ENCODE measurements around the gene MYRFL.
"Not testable (repeated sequence)": the region's sequence is repeated elsewhere in the genome, so short reads cannot be mapped to it uniquely, and the experiment has no call there.

MYRFL gene

DNA sequence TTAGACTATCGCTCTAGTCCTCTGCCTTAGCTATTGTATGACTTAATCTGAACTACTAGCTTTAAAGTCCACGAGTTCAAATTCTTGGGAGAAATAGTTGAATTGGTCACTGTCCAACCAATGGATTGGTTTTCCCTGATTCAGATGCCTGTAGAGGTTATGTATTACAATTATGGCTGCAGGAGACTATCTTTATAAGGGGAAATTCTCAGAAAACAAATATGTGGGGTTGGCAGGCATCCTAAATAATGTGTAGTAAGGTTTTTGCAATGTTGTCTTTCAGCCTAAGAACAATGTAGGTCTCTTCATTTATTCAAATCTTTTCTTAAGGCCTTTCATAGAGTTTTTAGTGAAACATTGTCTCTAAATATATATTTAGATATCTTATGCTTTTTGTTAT, 26.9 kb downstream of the MYRFL start:
- H3K27me3 ChIP-seq (ENCODE audit: control insufficient read depth, insufficient read depth, low read length), result no peaks in the 10 kb centered on the region
- no peak overlapping the region for H3K4me3 ChIP-seq (ENCODE audit: low read length)
- H3K27ac ChIP-seq (ENCODE audit: low read depth, low read length), result no peak overlapping the region
- H3K4me1 ChIP-seq (ENCODE audit: control insufficient read depth, insufficient read depth, low read length), result no peaks in the 10 kb centered on the region
- H3K9ac ChIP-seq (ENCODE audit: low read length), result no peak overlapping the region
- H3K36me3 ChIP-seq (ENCODE audit: control insufficient read depth, insufficient read depth, low read length), result no peaks in the 10 kb centered on the region

GRCh38 chr12:69853176-69853961, 28.3 kb downstream of the MYRFL start:
- H3K4me1 ChIP-seq (ENCODE audit: control insufficient read depth, insufficient read depth, low read length); H3K9ac ChIP-seq (ENCODE audit: low read length); H3K27ac ChIP-seq (ENCODE audit: low read depth, low read length); H3K36me3 ChIP-seq (ENCODE audit: control insufficient read depth, insufficient read depth, low read length); H3K4me3 ChIP-seq (ENCODE audit: low read length); H3K27me3 ChIP-seq (ENCODE audit: control insufficient read depth, insufficient read depth, low read length): not testable (repeated sequence)

DNA sequence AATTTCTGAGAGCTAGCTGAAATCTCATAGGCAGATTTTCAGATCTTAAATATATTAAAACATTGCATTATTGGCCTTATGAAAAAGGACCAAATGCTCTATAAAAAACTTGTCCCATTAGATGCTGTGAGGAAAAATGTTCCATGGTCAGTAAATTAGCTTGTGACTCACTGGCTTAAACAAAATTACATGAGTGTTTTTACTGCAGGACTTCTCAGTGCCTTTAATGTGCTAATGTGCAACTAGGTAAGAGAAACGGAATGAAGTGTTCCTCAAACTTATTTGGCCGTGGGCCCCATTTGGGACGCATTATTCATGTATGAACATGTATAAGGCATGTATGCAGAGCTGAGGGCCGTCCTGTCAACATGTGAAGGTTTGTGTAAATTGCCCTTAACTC, 41.7 kb downstream of the MYRFL start:
- H3K36me3 ChIP-seq (ENCODE audit: control insufficient read depth, insufficient read depth, low read length), result no peaks in the 10 kb centered on the region
- H3K27ac ChIP-seq (ENCODE audit: low read depth, low read length), result no peak overlapping the region
- H3K27me3 ChIP-seq (ENCODE audit: control insufficient read depth, insufficient read depth, low read length), result no peaks in the 10 kb centered on the region
- H3K4me1 ChIP-seq (ENCODE audit: control insufficient read depth, insufficient read depth, low read length), result no peaks in the 10 kb centered on the region
- H3K9ac ChIP-seq (ENCODE audit: low read length), result no peak overlapping the region
- H3K4me3 ChIP-seq (ENCODE audit: low read length), result no peak overlapping the region

- no peaks in the 10 kb centered on the region for H3K4me1 ChIP-seq (ENCODE audit: control insufficient read depth, insufficient read depth, low read length)
- H3K27ac ChIP-seq (ENCODE audit: low read depth, low read length), result no peak overlapping the region
- H3K27me3 ChIP-seq (ENCODE audit: control insufficient read depth, insufficient read depth, low read length), result no peaks in the 10 kb centered on the region
- H3K9ac ChIP-seq (ENCODE audit: low read length), result no peak overlapping the region
- H3K36me3 ChIP-seq (ENCODE audit: control insufficient read depth, insufficient read depth, low read length), result no peaks in the 10 kb centered on the region
- no peak overlapping the region for H3K4me3 ChIP-seq (ENCODE audit: low read length)
These were observed 43.7 kb downstream of the MYRFL start for GRCh38 chr12:69868695-69869094.

- no peaks in the 10 kb centered on the region for H3K36me3 ChIP-seq (ENCODE audit: control insufficient read depth, insufficient read depth, low read length)
- H3K4me3 ChIP-seq (ENCODE audit: low read length), result no peak overlapping the region
- H3K9ac ChIP-seq (ENCODE audit: low read length), result no peak overlapping the region
- H3K27ac ChIP-seq (ENCODE audit: low read depth, low read length), result no peak overlapping the region
- H3K27me3 ChIP-seq (ENCODE audit: control insufficient read depth, insufficient read depth, low read length), result no peaks in the 10 kb centered on the region
- no peaks in the 10 kb centered on the region for H3K4me1 ChIP-seq (ENCODE audit: control insufficient read depth, insufficient read depth, low read length)
These were observed 47.8 kb downstream of the MYRFL start for GRCh38 chr12:69872804-69873203.

GRCh38 chr12:69873429-69873828, 48.4 kb downstream of the MYRFL start:
- H3K9ac ChIP-seq (ENCODE audit: low read length), result no peak overlapping the region
- no peaks in the 10 kb centered on the region for H3K36me3 ChIP-seq (ENCODE audit: control insufficient read depth, insufficient read depth, low read length)
- no peaks in the 10 kb centered on the region for H3K4me1 ChIP-seq (ENCODE audit: control insufficient read depth, insufficient read depth, low read length)
- no peak overlapping the region for H3K4me3 ChIP-seq (ENCODE audit: low read length)
- no peak overlapping the region for H3K27ac ChIP-seq (ENCODE audit: low read depth, low read length)
- H3K27me3 ChIP-seq (ENCODE audit: control insufficient read depth, insufficient read depth, low read length), result no peaks in the 10 kb centered on the region

DNA sequence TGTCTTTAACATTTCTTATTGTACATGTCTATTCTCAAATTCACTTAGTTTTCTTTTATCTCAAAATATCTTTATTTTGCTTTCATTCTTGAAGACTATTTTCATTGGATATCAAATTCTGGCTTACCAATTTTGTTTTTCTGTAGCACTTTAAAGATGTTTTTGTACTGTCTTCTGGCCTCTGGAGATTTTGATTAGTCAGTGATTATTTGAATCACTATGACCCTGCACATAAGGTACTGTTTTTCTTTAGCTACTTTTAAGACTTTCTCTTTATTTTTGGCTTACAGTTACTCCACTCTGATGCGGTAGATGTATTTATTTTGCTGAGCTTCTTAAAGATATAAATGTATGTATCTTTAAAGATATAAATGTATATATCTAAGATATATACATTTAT, 49.6 kb downstream of the MYRFL start:
- no peaks in the 10 kb centered on the region for H3K4me1 ChIP-seq (ENCODE audit: control insufficient read depth, insufficient read depth, low read length)
- H3K9ac ChIP-seq (ENCODE audit: low read length), result no peak overlapping the region
- H3K27ac ChIP-seq (ENCODE audit: low read depth, low read length), result no peak overlapping the region
- no peaks in the 10 kb centered on the region for H3K36me3 ChIP-seq (ENCODE audit: control insufficient read depth, insufficient read depth, low read length)
- no peak overlapping the region for H3K4me3 ChIP-seq (ENCODE audit: low read length)
- no peaks in the 10 kb centered on the region for H3K27me3 ChIP-seq (ENCODE audit: control insufficient read depth, insufficient read depth, low read length)

GRCh38 chr12:69875416-69875935, 50.4 kb downstream of the MYRFL start:
- Histone ChIP-seq H3K4me1 (ENCODE audit: control insufficient read depth, insufficient read depth, low read length) (no peaks in the 10 kb centered on the region), H3K27me3 (ENCODE audit: control insufficient read depth, insufficient read depth, low read length) (no peaks in the 10 kb centered on the region), H3K9ac (ENCODE audit: low read length) (no peak overlapping the region), H3K36me3 (ENCODE audit: control insufficient read depth, insufficient read depth, low read length) (no peaks in the 10 kb centered on the region), H3K4me3 (ENCODE audit: low read length) (no peak overlapping the region), H3K27ac (ENCODE audit: low read depth, low read length) (no peak overlapping the region)

DNA sequence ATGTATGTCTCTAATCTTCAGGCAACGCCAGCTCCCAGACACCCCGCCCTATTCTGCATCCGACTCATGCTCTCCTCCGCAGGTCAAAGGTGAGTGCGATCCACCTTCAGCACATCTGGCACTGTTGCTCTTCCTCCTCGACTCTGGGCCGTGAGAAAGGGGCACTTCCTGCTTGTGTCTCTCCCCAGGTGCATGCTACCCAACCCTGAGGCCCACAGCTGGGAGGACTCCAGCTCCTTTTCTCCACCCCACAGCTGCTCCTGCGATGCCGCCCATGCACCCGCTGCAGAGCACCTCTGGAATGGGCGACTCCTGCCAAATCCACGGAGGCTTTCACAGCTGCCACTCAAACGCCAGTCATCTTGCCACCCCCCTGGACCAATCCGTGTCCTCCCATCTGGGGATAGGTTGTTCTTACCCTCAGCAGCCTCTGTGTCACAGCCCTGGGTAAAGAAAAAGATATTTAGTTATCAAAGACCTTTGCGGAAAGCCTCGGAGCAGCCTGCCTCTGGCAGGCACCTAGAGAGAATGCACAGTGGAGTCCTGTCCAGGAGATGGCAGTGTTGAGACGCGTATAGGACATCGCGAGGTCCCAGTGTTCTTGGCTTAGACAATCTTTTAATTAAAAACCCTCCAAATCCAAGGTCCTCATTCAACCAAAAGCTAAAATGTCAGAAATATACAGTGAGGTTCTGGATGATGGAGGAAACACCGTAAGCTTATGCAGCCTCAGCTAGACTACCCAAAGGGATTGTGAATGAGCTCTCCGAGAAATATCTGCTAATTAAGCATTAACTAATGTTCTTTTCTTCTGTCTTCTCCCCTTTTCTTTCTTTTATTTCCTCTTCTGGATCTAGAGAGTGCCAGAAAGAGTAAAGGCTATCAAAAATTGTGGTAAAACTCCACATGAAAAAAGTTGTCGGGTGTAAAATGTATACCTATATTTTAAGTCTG, 54.3 kb downstream of the MYRFL start:
- Histone ChIP-seq H3K27me3 (ENCODE audit: control insufficient read depth, insufficient read depth, low read length) (no peaks in the 10 kb centered on the region), H3K4me1 (ENCODE audit: control insufficient read depth, insufficient read depth, low read length) (no peaks in the 10 kb centered on the region), H3K4me3 (ENCODE audit: low read length) (peak overlapping the region; percentile 33), H3K36me3 (ENCODE audit: control insufficient read depth, insufficient read depth, low read length) (no peaks in the 10 kb centered on the region), H3K27ac (ENCODE audit: low read depth, low read length) (no peak overlapping the region), H3K9ac (ENCODE audit: low read length) (no peak overlapping the region)

GRCh38 chr12:69880571-69880970, 55.5 kb downstream of the MYRFL start:
- H3K4me1 ChIP-seq (ENCODE audit: control insufficient read depth, insufficient read depth, low read length), result no peaks in the 10 kb centered on the region
- H3K4me3 ChIP-seq (ENCODE audit: low read length), result no peak overlapping the region
- no peak overlapping the region for H3K27ac ChIP-seq (ENCODE audit: low read depth, low read length)
- no peaks in the 10 kb centered on the region for H3K27me3 ChIP-seq (ENCODE audit: control insufficient read depth, insufficient read depth, low read length)
- no peaks in the 10 kb centered on the region for H3K36me3 ChIP-seq (ENCODE audit: control insufficient read depth, insufficient read depth, low read length)
- no peak overlapping the region for H3K9ac ChIP-seq (ENCODE audit: low read length)

DNA sequence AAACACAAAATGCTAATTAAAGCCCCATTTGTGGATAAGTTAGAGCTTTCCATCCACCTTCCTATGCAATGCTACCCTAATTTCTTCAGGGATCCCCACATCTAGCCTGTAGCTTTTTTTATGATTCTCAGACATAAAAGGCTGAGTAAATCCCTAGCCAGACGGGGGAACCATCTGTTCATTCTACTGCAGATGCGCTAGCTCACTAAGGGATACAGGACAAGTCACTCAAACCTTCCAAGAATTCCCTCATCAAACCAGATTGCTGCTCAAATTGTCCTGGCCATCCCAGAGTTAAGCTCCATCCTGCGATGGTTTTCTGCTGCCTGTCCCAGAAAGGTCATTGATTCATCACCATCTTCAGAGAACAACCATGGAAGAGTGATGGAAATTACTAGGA, 56.7 kb downstream of the MYRFL start:
- H3K9ac ChIP-seq (ENCODE audit: low read length), result no peak overlapping the region
- H3K27ac ChIP-seq (ENCODE audit: low read depth, low read length), result no peak overlapping the region
- no peak overlapping the region for H3K4me3 ChIP-seq (ENCODE audit: low read length)
- no peaks in the 10 kb centered on the region for H3K4me1 ChIP-seq (ENCODE audit: control insufficient read depth, insufficient read depth, low read length)
- H3K27me3 ChIP-seq (ENCODE audit: control insufficient read depth, insufficient read depth, low read length), result no peaks in the 10 kb centered on the region
- H3K36me3 ChIP-seq (ENCODE audit: control insufficient read depth, insufficient read depth, low read length), result no peaks in the 10 kb centered on the region

DNA sequence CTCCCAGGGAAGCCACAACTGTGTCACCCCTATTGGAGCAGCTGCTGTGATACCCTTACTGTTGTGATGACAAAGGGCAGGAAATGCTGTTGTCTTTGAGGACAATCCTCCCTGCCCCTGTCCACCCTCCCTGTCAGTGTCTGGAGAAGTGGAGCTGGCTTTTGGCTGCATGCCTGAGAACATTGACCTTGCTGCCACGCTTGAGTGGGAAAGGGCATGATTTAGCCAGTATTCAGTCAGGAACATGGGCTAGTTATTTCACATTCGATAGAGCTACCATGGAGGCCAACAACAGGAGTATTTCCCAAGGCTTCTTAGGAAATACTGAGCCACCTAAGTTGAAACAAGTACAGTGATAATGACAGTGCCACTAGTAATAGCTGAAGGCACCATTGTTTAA, 59.4 kb downstream of the MYRFL start:
- H3K4me3 ChIP-seq (ENCODE audit: low read length), result no peak overlapping the region
- no peaks in the 10 kb centered on the region for H3K4me1 ChIP-seq (ENCODE audit: control insufficient read depth, insufficient read depth, low read length)
- no peaks in the 10 kb centered on the region for H3K36me3 ChIP-seq (ENCODE audit: control insufficient read depth, insufficient read depth, low read length)
- no peak overlapping the region for H3K9ac ChIP-seq (ENCODE audit: low read length)
- H3K27ac ChIP-seq (ENCODE audit: low read depth, low read length), result no peak overlapping the region
- no peaks in the 10 kb centered on the region for H3K27me3 ChIP-seq (ENCODE audit: control insufficient read depth, insufficient read depth, low read length)
